22Rv1 (cell line): Measurements from ENCODE around the gene CTBP1.

Source experiments
- H3K27ac ChIP-seq: fragments of 450-650 bp; 2 replicates; pipeline ENCODE4 v1.5.1; 2017
- CTCF ChIP-seq: fragments of 450-650 bp; IDR thresholded peaks from 2 replicates; pipeline ENCODE4 v1.5.1; 2017; ENCODE audit warnings: mild to moderate bottlenecking
- ZFX ChIP-seq: fragments of 450-650 bp; IDR thresholded peaks from 2 replicates; pipeline ENCODE4 v1.6.1; 2017; ENCODE audit warnings: antibody characterized with exemption, borderline replicate concordance

The CTBP1 gene

DNA sequence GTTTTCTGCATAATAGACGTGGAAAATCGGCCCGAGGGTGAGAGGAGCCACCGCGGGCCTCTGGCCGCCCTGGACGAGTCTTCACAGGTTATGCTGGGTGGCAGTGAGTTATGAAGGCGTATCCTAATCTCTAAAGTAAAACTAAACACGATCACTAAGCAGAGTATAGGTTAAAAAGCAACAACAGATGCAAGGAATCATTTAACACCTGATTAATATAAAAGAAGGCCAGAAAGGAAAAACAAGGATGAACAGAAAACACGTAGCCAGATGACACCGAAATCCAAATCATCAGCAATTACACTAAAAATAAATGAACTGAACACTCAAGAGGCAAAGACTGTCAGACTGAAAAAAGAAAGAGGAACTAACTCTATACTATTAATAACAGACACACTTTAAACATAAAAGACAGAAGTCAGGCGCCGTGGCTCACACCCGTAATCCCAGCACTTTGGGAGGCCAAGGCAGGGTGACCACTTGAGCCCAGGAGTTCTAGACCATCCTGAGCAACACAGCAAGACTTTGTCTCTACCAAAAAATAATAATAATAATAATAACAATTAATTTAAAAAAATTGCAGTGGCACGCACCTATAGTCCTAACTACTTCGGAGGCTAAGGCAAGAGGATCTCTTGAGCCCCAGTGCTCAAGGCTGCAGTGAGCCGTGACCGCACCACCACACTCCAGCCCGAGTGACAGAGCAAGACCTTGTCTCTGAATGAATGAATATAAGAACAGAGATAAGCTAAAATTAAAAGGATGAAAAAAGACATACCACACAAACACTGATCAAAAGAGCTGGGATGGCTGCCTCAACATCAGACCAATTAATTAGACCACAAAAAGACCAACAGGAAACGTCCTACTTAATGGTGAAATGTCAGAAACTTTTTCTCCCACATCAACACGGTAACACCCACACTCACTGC lies 30.0 kb downstream of the CTBP1 start:
- H3K27ac ChIP-seq = no peak overlapping the region
- TF ChIP-seq CTCF (no peak), ZFX (no peak)

DNA sequence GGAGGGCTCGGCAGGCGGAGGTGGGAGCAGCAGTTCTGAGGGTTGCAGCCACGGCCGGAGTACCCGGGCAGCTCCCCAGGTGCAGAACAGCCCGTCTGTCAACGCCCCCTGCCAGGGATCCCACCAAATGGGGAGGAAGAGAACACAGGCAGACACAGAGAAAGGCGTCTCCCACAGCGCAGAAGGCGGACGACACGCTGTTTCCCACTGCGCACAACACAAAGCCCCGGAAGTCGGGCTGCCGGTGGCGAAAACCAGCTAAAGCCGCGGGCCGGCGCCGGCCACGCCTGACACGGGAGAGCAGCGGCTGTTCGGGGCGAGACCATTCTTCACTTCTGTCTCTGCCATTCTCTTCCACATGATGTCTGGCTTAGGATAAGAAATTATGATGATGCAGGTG lies 31.6 kb downstream of the CTBP1 start:
- H3K27ac ChIP-seq = no peak overlapping the region
- no peak for TF ChIP-seq CTCF
- TF ChIP-seq ZFX = no peak

DNA sequence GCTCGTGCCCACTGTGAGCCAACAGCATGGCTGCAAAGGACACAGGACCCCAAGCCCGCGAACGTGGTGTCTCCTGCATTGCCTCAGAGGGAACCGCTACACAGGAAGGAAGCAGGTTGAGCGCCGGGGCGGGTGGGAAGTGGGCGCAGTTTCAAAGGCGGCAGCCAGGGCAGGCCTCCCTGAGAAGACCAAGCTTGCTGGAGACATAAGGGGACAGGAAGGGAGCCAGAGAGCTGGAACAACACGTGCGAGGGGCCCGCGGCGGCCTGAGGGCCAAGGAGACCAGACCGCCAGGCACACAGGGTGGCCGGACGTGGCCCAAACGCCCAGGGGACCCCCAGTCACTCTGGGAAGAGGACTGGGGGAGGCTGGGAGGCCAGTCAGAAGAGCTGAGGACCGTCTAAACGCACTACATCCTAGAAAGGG lies 32.0 kb downstream of the CTBP1 start:
- no peak for TF ChIP-seq CTCF
- TF ChIP-seq ZFX = no peak
- H3K27ac ChIP-seq = no peak overlapping the region

DNA sequence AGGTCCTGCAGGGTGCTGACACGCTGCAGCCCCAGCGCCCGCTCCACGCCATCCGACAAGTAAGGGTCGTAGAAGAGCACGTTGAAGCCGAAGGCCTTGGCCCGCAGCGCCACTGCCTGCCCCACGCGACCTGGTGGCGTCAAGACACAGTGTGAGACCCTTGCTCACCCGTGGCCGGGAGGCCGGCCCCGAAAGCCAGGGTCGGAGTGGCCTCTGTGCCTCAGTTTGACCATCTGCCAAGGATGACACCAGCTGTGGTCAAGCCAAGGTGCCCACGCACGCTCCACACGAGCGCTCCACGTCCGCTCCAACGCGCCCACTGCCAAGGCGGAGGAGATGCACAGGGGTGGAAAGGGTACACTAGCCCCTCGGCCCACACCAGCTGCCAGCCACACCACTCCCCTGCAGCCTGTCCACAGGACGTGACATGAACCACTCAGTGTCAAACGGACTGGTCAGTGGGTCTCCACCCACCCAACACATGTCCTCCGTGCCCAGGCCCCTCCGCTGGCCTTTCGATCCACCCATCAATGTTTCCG lies 32.8 kb downstream of the CTBP1 start:
- TF ChIP-seq ZFX (no peak), CTCF (no peak)
- H3K27ac ChIP-seq = no peak overlapping the region

DNA sequence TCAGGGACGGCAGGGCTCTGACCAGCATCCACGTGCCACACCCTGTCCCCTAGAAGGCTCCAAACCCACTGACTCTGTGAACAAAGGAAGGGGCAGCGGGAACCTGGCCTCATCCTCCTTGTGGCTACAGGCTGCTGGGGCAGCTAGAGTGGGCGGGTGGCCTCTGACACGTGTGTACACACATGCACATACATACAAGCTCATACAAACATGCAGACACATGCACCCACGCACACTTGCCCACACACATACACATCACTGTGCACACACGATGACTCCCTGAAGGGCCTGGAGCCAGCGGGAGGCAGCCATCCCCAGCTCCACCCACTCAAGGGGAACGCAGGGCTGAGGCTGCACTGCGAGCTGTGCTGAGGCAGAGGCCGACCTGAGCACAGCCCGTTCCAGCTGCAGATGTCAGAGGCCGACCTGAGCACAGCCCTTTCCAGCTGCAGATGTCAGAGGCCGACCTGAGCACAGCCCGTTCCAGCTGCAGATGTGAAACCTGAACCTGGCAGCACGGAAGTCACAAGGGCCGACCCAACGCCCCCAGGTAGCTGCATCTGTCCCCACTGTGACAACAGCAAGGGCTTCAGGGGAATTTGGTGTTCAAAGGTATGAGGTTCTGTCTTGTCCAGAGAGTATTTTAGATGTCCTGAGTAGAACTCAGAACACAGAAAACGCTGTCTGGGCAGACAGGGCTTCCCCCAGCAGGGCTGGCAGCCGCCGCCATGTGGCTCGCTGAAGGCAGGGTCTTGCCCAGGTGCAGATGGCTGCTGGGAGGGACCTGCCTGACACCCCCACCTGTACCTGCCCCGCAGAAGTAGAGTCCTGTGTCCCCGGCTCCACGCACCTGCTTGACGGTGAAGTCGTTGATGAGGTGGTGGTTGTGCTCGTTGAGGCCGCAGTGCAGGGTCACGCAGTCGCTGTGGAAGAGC lies 33.5 kb downstream of the CTBP1 start:
- TF ChIP-seq CTCF (no peak), ZFX (no peak)
- H3K27ac ChIP-seq = no peak overlapping the region

DNA sequence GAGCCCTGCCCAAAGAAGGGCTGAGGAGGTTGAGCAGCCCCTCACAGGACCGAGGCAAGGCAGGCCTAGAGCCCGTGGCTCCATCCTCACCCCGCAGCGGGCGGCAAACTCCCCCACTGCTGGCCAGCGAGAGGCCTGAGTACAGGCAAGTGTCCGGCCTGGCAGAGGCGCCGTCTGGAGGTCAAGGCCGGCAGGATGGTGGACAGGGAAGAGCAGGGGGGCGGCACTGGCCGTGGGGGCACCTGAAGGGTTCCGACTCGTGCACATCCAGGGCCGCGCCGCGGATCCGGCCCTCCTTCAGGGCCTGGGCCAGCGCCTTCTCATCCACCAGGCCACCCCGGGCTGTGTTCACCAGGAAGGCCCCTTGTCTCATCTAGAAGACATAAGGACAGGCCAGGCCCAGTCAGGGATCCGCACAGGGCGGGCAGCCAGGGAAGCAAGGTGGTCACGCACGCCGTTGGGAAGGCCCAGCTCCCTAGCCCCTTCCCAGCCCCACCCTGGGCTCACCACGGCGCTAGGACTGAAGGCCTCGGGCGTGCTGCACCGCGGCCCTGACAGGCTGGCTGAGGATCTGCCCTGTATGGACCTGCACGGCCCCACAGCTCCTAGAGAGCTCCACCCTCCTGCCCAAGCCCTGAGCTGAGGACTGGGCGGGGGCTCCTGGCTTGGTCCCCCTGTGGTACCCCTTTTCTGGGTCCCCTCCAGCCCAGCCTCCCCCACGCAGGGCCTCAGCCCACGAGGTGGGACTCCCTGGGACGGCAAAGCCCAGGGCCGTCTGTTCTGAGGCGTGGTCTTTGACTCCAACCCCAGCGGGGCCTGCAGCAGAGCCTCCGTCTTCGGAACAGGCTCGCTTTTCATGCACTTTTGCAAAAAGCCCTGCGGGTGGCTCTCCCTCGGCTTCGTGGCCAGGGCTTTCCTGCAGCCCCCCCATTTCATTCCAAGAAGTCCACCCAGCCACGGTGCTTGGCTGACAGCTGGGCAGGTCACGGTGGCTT lies 34.5 kb downstream of the CTBP1 start:
- TF ChIP-seq ZFX = no peak
- no peak for TF ChIP-seq CTCF
- H3K27ac ChIP-seq = no peak overlapping the region
